ENCODE results near the gene HHIPL2.

DNA sequence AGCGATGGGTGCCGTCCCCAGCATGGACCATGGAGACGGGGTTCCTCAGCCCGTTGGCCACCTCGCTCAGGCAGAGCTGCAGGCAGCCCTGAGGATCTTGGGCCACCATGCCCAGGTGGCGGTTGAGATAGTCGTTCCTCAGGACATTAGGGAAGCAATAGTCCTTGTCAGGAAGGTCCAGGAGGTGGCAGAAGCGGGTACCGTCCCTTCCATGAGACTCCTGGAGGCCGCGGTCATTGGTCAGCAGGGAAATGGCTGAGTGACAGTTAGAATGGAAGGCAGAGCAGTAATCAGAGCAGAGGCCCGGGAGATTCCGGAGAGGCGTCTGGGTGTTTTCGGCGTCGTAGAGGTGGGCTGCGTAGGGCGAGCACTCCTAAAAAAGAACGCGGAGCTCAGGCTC lies 4.1 kb downstream of the HHIPL2 start:
- TF ChIP-seq, protein P1, sequence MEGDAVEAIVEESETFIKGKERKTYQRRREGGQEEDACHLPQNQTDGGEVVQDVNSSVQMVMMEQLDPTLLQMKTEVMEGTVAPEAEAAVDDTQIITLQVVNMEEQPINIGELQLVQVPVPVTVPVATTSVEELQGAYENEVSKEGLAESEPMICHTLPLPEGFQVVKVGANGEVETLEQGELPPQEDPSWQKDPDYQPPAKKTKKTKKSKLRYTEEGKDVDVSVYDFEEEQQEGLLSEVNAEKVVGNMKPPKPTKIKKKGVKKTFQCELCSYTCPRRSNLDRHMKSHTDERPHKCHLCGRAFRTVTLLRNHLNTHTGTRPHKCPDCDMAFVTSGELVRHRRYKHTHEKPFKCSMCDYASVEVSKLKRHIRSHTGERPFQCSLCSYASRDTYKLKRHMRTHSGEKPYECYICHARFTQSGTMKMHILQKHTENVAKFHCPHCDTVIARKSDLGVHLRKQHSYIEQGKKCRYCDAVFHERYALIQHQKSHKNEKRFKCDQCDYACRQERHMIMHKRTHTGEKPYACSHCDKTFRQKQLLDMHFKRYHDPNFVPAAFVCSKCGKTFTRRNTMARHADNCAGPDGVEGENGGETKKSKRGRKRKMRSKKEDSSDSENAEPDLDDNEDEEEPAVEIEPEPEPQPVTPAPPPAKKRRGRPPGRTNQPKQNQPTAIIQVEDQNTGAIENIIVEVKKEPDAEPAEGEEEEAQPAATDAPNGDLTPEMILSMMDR (conservative IDR thresholded peaks at IDR 0.05), result no peak
- no peak for TF ChIP-seq EZH2 (IDR thresholded peaks at IDR 0.05; ENCODE audit: low read depth)

Measured in PC-9 (cell line).